Activated naive CD8-positive, alpha-beta T cell (primary cell): ENCODE data around the gene LETM1.

Experiments
- H3K27ac Mint-ChIP-seq: one replicate; pipeline ENCODE4 v1.8.0; 2021; ENCODE audit warnings: mixed read lengths
- H3K27me3 Mint-ChIP-seq: one replicate; pipeline ENCODE4 v1.8.0; 2021; ENCODE audit warnings: mixed read lengths
- H3K36me3 Mint-ChIP-seq: one replicate; pipeline ENCODE4 v1.8.0; 2021; ENCODE audit warnings: mixed read lengths
- H3K4me1 Mint-ChIP-seq: one replicate; pipeline ENCODE4 v1.8.0; 2021; ENCODE audit warnings: low read depth, mixed read lengths
- H3K4me3 Mint-ChIP-seq: one replicate; pipeline ENCODE4 v1.8.0; 2021; ENCODE audit warnings: mild to moderate bottlenecking, mixed read lengths
- H3K9me3 Mint-ChIP-seq: one replicate; pipeline ENCODE4 v1.8.0; 2021; ENCODE audit warnings: low read depth, mixed read lengths

The LETM1 gene

GRCh38 chr4:1832690-1833089 is 23.3 kb downstream of the LETM1 start:
- Mint-ChIP-seq H3K4me1 (peaks cover 4% of the 10 kb centered on the region), H3K27me3 (no peaks in the 10 kb centered on the region), H3K36me3 (peaks cover 11% of the 10 kb centered on the region), H3K4me3 (no peak overlapping the region), H3K9me3 (no peaks in the 10 kb centered on the region), H3K27ac (no peak overlapping the region)

GRCh38 chr4:1831331-1831730 is 24.6 kb downstream of the LETM1 start:
- H3K36me3 Mint-ChIP-seq, result peaks cover 11% of the 10 kb centered on the region
- H3K4me3 Mint-ChIP-seq, result no peak overlapping the region
- H3K27me3 Mint-ChIP-seq, result no peaks in the 10 kb centered on the region
- no peaks in the 10 kb centered on the region for H3K9me3 Mint-ChIP-seq
- H3K27ac Mint-ChIP-seq, result no peak overlapping the region
- peaks cover 4% of the 10 kb centered on the region for H3K4me1 Mint-ChIP-seq

- H3K36me3 Mint-ChIP-seq, result peaks cover 10% of the 10 kb centered on the region
- H3K9me3 Mint-ChIP-seq, result no peaks in the 10 kb centered on the region
- H3K4me3 Mint-ChIP-seq, result no peak overlapping the region
- H3K27me3 Mint-ChIP-seq, result no peaks in the 10 kb centered on the region
- no peak overlapping the region for H3K27ac Mint-ChIP-seq
- H3K4me1 Mint-ChIP-seq, result peaks cover 4% of the 10 kb centered on the region
Observed at GRCh38 chr4:1830642-1831228, 25.2 kb downstream of the LETM1 start.

GRCh38 chr4:1830234-1830633 is 25.7 kb downstream of the LETM1 start:
- Mint-ChIP-seq H3K9me3 (no peaks in the 10 kb centered on the region), H3K4me3 (no peak overlapping the region), H3K27ac (no peak overlapping the region), H3K36me3 (peaks cover 10% of the 10 kb centered on the region), H3K4me1 (peaks cover 4% of the 10 kb centered on the region), H3K27me3 (no peaks in the 10 kb centered on the region)

- peaks cover 12% of the 10 kb centered on the region for H3K36me3 Mint-ChIP-seq
- no peaks in the 10 kb centered on the region for H3K9me3 Mint-ChIP-seq
- no peak overlapping the region for H3K27ac Mint-ChIP-seq
- H3K4me3 Mint-ChIP-seq, result no peak overlapping the region
- no peaks in the 10 kb centered on the region for H3K27me3 Mint-ChIP-seq
- H3K4me1 Mint-ChIP-seq, result peaks cover 4% of the 10 kb centered on the region
Observed at GRCh38 chr4:1826531-1827350, 29.2 kb downstream of the LETM1 start.

- no peaks in the 10 kb centered on the region for H3K27me3 Mint-ChIP-seq
- peaks cover 4% of the 10 kb centered on the region for H3K4me1 Mint-ChIP-seq
- H3K36me3 Mint-ChIP-seq, result peaks cover 9% of the 10 kb centered on the region
- H3K4me3 Mint-ChIP-seq, result no peak overlapping the region
- H3K27ac Mint-ChIP-seq, result no peak overlapping the region
- H3K9me3 Mint-ChIP-seq, result no peaks in the 10 kb centered on the region
Observed at GRCh38 chr4:1825326-1825725, 30.6 kb downstream of the LETM1 start.

- H3K36me3 Mint-ChIP-seq, result peaks cover 8% of the 10 kb centered on the region
- H3K4me1 Mint-ChIP-seq, result peaks cover 3% of the 10 kb centered on the region
- H3K27ac Mint-ChIP-seq, result no peak overlapping the region
- no peaks in the 10 kb centered on the region for H3K9me3 Mint-ChIP-seq
- H3K27me3 Mint-ChIP-seq, result no peaks in the 10 kb centered on the region
- no peak overlapping the region for H3K4me3 Mint-ChIP-seq
Observed at GRCh38 chr4:1824746-1825145, 31.2 kb downstream of the LETM1 start.

GRCh38 chr4:1823545-1823932 is 32.4 kb downstream of the LETM1 start:
- Mint-ChIP-seq H3K4me3 (no peak overlapping the region), H3K27ac (no peak overlapping the region), H3K9me3 (no peaks in the 10 kb centered on the region), H3K36me3 (peaks cover 3% of the 10 kb centered on the region), H3K4me1 (no peaks in the 10 kb centered on the region), H3K27me3 (no peaks in the 10 kb centered on the region)

- H3K4me3 Mint-ChIP-seq, result no peak overlapping the region
- H3K9me3 Mint-ChIP-seq, result no peaks in the 10 kb centered on the region
- no peaks in the 10 kb centered on the region for H3K27me3 Mint-ChIP-seq
- no peak overlapping the region for H3K27ac Mint-ChIP-seq
- peaks cover 3% of the 10 kb centered on the region for H3K36me3 Mint-ChIP-seq
- H3K4me1 Mint-ChIP-seq, result no peaks in the 10 kb centered on the region
Observed at GRCh38 chr4:1822568-1823544, 33.1 kb downstream of the LETM1 start.

- H3K27ac Mint-ChIP-seq, result no peak overlapping the region
Observed at GRCh38 chr4:1821679-1822567, 34.0 kb downstream of the LETM1 start.

GRCh38 chr4:1819816-1820215 is 36.1 kb downstream of the LETM1 start:
- H3K9me3 Mint-ChIP-seq, result no peaks in the 10 kb centered on the region
- no peaks in the 10 kb centered on the region for H3K4me1 Mint-ChIP-seq
- H3K27me3 Mint-ChIP-seq, result no peaks in the 10 kb centered on the region
- peaks cover 3% of the 10 kb centered on the region for H3K36me3 Mint-ChIP-seq
- no peak overlapping the region for H3K4me3 Mint-ChIP-seq
- H3K27ac Mint-ChIP-seq, result no peak overlapping the region

More at GRCh38 chr4:1821679-1822567, 34.0 kb downstream of the LETM1 start:
- H3K36me3 Mint-ChIP-seq, result peaks cover 3% of the 10 kb centered on the region
- H3K4me1 Mint-ChIP-seq, result no peaks in the 10 kb centered on the region
- H3K4me3 Mint-ChIP-seq, result no peak overlapping the region
- no peaks in the 10 kb centered on the region for H3K27me3 Mint-ChIP-seq
- no peaks in the 10 kb centered on the region for H3K9me3 Mint-ChIP-seq

- Mint-ChIP-seq H3K36me3 (peaks cover 1% of the 10 kb centered on the region), H3K4me1 (no peaks in the 10 kb centered on the region), H3K4me3 (no peak overlapping the region), H3K27me3 (no peaks in the 10 kb centered on the region), H3K9me3 (no peaks in the 10 kb centered on the region), H3K27ac (no peak overlapping the region)
Observed at GRCh38 chr4:1819284-1819683, 36.7 kb downstream of the LETM1 start.

GRCh38 chr4:1815997-1816860 is 39.7 kb downstream of the LETM1 start:
- no peaks in the 10 kb centered on the region for H3K27me3 Mint-ChIP-seq
- H3K4me3 Mint-ChIP-seq, result no peak overlapping the region
- no peaks in the 10 kb centered on the region for H3K9me3 Mint-ChIP-seq
- H3K36me3 Mint-ChIP-seq, result no peaks in the 10 kb centered on the region
- H3K27ac Mint-ChIP-seq, result no peak overlapping the region
- no peaks in the 10 kb centered on the region for H3K4me1 Mint-ChIP-seq
